Activated CD4-positive, alpha-beta T cell treated with anti-CD3 and anti-CD28 coated beads, Interleukin-2, amount 50 U/mL, for 24 hours (primary cell): Measurements from ENCODE around the gene ZFAND6.
A peak's percentile ranks its signal among the peaks of the same experiment; 100 is the strongest.

ENCODE experiments used
- DNase-seq, 2 donors: peaks; one replicate each; pipeline ENCODE4 v3.0.0-alpha.2; 2020; ENCODE audit warnings: low read depth in 1 of 2, low spot score in 1 of 2

ZFAND6 gene

GRCh38 chr15:80167936-80168335 is 108.5 kb downstream of the ZFAND6 start:
- no peak for DNase-seq

DNA sequence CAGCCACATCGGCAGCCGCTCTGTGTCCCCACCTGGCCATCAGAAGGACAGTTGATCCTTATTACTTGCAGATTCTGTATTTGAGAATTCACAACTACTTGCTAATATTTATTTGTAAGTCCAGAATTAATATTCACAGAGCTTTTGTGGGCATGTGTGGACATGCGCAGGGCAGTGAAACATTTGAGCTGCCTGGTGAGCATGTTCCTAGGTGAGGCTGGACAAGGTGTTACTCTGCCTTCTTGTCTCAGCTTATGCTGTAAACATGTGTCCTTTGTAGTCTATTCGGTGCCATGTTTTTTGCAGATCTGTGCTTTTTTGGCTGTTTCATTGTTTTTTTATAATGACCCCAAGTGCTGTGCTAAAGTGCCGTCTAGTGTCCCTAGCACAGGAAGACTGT is 108.9 kb downstream of the ZFAND6 start:
- DNase-seq: no peak

DNA sequence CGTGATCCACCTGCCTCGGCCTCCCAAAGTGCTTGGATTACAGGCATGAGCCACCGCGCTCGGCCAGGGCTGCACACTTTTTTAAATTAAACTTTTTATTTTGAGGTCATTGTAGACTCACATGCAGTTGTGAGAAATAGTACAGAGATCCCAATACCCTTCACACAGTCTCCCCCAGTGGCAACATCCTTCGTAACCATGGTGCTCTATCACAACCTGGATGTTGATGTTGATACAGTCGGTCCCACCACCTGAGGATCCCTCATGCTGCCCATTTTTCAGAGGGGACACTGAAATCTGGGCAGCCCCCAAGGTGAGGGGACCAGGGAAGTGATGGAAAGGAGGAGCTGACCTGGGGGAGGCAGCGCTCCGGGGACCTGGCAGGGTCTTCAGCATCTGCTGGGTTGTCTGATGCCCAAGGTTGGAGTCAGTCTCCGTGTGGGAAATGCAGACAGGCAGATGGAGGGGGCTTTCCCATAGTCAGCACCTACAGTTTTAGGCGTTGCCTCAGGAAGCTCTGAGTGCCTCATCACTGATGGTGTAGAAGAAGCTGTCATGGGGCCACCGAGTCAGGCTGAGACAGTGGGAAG is 110.4 kb downstream of the ZFAND6 start:
- no peak for DNase-seq

DNA sequence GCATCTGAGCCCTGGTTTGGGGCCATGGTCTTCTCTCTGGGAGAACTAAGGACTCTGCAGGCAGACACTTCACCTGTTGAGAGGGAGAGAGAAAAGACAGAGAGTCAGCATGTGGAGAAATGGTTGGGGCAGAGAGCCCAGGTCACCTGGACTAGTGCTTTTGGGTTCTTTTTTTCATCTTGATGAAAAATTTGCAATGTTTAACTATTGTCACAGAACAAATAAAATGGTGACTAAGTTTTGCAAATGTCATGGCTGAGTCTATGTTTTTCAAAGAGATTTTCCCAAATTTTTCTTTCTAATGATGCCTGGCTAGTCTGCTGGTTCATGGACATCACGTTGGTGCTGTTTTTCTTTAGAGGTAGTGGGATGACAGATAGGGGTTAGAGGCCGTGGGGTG is 111.1 kb downstream of the ZFAND6 start:
- no peak for DNase-seq

DNA sequence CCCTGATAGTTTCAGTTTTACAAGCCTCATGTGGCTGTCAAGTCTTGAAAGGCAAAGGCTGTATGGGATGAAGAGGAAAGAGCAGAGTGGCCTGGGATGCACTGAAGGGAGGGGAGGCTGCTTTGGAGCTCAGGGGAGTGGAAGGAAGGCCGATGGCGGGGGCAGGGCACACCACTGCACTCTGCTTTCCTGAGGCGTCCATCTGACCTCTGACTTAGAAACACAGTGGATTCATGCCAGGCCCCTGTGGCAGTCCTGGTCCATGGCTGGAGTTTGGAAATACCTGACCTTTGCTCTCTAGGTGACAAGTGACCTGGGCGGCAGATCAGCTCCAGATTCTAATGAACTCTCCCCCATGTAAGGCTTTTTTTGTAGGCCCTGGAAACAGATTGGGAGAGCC is 112.3 kb downstream of the ZFAND6 start:
- DNase-seq: no peak

DNA sequence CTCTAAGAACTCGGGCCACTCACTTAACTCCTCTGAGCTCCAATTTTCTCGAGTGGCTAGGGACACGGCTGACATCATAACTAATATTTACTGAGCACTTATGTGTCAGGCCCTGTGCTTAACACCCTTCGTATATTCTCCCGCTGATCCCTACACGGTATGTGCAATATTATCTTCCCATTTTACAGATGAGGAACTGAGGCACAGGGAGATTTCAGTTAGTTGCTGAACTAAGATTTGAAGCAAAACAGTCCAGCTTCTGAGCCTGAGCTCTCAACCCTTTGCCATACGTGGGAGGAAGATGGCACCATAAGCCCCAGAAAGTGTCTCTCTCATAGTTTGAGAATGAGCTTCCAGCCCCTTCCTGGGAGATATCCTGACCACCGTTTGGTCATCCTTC is 112.9 kb downstream of the ZFAND6 start:
- DNase-seq: no peak

DNA sequence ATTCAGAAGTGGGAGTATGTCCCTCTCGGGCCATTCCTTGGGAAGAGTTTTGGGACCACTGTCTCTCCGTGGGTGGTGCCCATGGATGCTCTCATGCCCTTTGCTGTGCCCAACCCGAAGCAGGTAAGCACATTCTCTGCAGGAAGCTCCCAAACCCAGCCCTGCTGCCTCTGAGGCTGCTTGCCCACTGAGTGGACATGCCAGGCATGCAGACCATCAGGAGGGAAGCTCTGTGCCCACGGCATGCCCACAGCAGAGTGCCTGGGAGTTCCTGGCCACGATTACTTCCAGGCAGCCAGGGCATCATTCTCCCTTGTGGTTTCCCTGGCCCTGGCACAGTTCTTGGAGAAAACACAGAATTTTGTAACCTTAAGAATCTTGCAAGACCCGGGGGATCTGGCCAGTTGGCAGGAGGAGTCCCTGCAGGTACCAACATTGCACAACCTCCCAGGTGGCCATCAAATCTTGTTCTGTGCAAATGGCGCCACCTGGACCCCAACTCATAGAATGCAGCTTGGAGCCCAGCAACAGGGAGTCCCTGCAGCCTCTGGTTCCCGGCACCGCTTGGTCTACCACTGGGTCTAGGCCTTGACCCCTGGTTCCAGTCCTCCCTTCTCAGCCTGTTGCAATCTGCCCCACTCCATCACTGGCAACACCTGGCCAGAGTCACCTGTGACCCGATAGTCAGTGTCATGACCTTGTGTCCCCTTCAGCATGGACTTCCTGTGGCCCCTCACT is 113.7 kb downstream of the ZFAND6 start:
- peak; percentile 52 to 63 for DNase-seq

DNA sequence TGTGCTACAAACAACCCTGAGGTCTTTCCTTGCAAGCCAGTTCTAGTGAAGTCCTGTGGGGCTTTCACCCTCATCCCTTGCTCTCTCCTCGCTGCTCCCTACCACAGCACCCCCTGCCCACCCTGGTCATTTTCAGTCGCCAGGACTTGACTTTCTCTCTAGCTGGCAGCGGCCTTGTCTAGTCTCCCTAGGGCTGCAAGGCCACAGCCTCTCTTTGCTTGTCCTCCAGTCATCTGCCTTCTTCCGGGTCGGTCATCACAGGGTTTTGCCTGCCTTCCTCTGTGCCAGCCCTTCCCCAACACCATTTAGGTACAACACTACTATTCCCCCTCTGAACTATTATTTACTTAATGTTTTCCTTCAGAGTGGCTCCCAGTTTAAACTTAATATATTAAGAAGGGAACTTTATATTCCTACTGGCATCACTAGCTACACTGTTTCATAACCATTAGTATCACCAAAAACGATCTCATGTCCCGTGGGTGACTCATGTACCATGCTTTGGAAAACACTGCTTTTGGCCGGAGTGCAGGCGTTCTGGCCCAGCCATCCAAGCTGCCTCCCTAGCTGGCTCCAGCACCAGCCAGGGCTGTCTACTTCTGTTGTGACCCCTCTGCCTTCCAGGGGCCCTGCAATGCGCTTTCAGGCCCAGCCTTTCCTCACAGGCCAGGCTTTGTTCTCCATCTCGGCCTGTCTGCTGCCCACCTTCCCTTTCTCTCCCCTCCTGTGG is 114.7 kb downstream of the ZFAND6 start:
- DNase-seq: no peak

GRCh38 chr15:80175436-80175835 is 116.0 kb downstream of the ZFAND6 start:
- DNase-seq: no peak

GRCh38 chr15:80176443-80176842 is 117.0 kb downstream of the ZFAND6 start:
- DNase-seq: no peak

- no peak for DNase-seq
Observed at GRCh38 chr15:80177156-80177555, 117.7 kb downstream of the ZFAND6 start.

DNA sequence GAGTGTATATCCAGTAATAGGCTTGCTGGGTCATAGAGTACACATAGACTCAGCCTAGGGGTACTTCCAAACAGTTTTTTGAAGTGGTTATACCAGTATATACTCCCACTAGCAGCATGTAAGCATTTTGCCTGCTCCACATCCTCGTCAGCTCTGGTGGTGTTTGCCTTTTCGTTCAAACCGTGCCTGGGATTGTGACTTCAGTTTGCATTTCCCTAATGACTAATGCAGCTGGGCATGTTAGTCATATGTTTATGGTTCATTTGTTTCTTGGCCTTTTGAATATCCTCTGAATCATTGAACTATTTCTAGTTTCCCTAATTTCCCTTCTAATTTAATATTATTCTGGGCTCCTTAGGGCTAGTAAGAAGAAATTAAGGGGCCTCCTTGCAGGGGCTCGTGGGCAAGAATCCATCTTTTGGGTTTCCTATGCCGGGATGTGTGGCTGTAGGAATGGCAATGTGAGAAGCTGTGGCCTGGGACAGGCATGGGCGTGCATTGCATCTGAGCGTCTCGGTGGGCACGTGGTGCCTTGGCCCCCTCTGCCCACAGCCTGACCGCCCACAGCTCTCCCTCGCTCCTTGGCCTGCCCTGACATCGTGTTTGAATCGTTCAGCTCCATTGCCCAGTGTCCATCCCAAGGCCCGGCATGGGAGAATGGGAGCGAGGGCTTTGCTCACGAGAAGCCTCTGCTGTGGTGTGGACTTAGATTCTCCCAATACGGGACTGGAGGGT is 119.7 kb downstream of the ZFAND6 start:
- no peak for DNase-seq

DNA sequence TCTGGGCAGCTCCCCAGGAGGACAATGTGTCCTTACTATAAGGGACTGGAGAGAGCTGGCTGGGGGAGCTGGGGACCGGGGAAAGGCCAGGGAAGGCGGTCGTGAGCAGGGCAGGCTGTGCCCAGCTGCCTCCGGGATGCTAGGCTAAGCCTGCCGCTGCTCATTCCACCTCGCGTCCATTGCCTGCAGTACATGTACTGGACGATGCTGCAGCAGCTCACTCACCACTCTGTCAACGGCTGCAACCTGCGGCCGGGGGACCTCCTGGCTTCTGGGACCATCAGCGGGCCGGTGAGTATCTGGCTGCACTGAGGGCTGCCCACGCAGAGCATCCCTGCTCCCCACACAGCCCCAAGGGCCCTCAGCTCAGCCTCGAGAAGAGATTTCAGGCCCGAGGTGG is 120.5 kb downstream of the ZFAND6 start:
- DNase-seq: no peak

- DNase-seq: no peak
Observed at GRCh38 chr15:80180468-80180867, 121.0 kb downstream of the ZFAND6 start.

DNA sequence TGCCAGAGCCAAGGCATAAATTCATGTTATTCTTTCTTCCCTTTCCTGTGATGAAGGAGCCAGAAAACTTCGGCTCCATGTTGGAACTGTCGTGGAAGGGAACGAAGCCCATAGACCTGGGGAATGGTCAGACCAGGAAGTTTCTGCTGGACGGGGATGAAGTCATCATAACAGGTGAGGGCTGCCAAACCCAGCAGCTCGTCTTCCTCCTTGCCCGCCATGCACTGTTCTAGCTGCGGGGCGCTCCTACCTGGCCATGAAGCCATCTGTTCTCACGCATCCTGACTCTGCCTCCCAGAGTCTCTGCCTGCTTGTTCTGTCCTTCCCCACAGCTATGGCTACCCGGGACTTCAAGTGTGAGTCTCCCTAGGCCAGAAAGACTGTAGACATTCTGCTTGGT is 121.5 kb downstream of the ZFAND6 start:
- DNase-seq: no peak

DNA sequence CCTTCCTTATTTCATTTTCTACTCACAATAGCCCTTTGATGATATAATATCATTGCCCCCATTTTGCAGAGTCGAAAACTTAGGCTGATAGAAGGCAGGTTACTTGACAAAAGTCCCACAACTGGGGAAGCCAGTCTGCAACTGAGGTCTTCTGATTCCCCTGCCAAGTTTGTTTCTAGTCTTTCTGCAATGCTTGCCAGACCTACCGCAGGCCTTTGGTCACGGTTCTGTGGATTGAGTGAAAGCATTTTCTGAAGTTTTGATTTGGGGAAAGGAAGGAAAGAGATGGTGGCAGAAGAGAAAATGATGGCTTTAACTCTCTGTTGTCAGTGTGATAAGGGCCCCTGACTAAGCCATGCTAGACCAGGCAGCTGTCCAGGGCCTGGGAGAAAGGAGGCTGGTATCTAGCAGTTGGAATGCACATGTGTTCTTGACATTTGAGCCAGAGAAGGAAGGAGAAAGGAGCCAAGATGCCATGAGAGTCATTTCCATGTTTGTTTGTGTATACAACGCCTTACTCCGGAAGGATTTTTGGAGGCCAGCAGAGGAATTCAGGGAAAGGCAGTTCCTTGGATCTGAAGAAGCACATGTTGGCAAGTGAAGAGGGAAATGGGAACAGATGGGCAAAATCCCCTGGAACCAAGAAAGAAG is 123.3 kb downstream of the ZFAND6 start:
- DNase-seq: no peak

- no peak for DNase-seq
Observed at GRCh38 chr15:80183306-80183705, 123.8 kb downstream of the ZFAND6 start.

DNA sequence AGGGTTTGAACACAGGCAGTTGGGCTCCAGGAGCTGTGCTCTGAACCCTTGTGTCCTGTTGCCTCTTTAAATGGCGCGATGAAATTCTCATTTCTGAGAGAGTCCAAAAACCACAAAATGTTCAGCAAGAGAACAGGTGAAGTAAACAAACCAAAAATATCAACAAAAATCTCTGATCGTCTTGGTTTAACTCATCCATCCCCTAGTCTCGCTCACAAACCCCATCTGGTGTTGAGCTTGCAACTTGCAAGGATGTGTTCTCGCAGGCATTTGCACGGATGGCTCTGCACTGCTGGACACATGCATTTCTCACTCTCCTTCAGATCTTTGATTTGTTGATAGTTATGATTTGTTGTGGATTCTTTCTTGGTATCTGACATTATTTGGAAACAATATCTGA is 124.4 kb downstream of the ZFAND6 start:
- no peak for DNase-seq

DNA sequence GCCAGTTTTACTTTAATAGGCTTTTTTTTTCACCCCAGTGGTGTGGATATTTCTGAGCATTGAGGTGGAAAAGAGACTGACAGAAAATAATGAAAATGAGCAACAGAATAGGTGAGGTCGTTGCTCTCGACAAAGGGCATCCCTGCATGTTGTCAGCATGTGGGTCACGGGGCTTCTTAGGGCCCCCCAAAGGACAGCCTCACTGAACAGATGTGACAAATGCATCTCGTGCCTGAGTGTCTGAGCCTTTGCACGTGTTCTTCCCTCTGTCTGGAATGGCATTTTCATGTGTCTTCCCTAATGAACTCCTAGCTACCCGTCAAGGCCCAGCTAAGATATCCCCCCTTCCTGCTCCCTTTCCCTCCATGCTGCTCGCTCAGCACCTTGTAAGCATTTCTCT is 125.1 kb downstream of the ZFAND6 start:
- DNase-seq: no peak

GRCh38 chr15:80185152-80185551 is 125.7 kb downstream of the ZFAND6 start:
- DNase-seq: no peak

DNA sequence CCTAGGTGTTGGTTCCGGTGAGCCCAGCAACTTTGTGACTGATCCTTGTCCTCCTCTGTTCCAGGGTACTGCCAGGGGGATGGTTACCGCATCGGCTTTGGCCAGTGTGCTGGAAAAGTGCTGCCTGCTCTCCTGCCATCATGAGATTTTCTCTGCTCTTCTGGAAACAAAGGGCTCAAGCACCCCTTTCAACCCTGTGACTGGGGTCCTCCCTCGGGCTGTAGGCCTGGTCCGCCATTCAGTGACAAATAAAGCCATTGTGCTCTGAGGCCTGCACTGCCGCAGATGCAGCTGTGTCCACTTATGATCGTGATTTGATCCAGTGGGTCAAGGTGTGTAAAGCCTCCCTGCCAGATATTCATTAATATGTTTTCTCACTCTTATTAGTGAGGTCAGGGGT is 126.6 kb downstream of the ZFAND6 start:
- DNase-seq: no peak
